GM10248 (cell line): ENCODE results near the gene EPAS1.

ENCODE experiments used
- CTCF ChIA-PET: fragments of 300-600 bp; sonication (Branson Sonifier 250); formaldehyde crosslinking; extraction: SDS; loops from one replicate; lab custom pipeline; 2021; ENCODE audit warnings: antibody characterized with exemption; lab: Yijun Ruan, JAX
- POLR2A ChIA-PET: fragments of 350-650 bp; sonication (Branson Sonifier 250); formaldehyde crosslinking; extraction: SDS; loops from one replicate; lab custom pipeline; 2020; ENCODE audit warnings: antibody characterized with exemption; lab: Yijun Ruan, JAX
- DNase-seq: peaks from one replicate; pipeline ENCODE4 v3.0.0; 2012; ENCODE audit errors: extremely low spot score
- CTCF ChIP-seq: IDR thresholded peaks from 2 replicates; pipeline ENCODE4 v1.5.1; 2012; ENCODE audit warnings: mild to moderate bottlenecking, low read depth; ENCODE audit errors: extremely low read depth, missing control alignments, control extremely low read depth

EPAS1 gene

DNA sequence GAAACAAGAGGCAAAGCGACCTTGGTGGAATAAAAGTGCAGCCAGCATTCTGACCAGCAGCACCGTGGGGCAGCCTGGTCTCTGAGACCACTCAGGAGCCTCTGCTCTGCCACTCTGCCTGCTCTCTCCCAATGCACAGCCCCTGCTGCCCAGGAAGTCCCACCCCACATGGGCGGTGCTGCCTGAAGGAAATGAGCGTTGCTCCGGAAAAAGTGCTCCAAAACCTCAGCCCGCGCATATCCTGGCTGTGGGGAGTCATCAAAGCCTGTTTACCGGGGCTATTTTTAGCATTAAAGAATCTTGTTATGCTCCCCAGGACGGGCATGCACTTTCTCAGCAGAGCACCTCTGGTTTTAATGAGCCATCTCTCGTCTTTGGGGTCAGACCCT lies 54.5 kb downstream of the EPAS1 start:
- CTCF ChIA-PET = no interaction called here
- no peak for TF ChIP-seq CTCF
- no peak for DNase-seq
- POLR2A ChIA-PET = no interaction called here

DNA sequence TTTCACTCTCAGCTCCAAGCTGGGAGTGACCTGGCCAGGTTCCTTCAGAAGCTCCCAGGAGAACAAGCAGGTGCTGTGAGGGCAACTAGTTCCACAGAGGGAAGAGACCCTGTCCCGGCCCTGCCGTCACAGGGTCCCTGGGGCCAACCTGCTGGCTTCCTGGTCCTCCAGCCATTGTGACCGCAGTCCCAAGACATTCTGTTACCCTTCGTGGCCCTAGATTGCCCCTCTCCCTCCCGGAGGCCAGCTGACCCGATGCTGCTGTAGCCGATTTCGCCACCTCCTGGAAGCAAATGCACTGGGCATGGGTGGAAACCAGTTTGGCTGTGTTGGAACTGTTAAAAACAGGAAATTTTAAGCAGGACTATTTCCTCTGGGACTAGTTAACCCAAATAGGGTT lies 55.4 kb downstream of the EPAS1 start:
- CTCF ChIA-PET = interaction anchor here (0.8 to 1.2 kb wide), 3 partner anchors 10 to 290 kb away, joined by 3 to 9 read pairs (median 4); no protein-coding TSS in a partner anchor

GRCh38 chr2:46353509-46353908 lies 56.3 kb downstream of the EPAS1 start:
- POLR2A ChIA-PET = no interaction called here
- DNase-seq = no peak
- CTCF ChIA-PET = interaction anchor here (0.8 to 1.2 kb wide), 3 partner anchors 9 to 290 kb away, joined by 3 to 9 read pairs (median 3); no protein-coding TSS in a partner anchor
- TF ChIP-seq CTCF = no peak

More for the DNA sequence above, 55.4 kb downstream of the EPAS1 start:
- POLR2A ChIA-PET = no interaction called here
- TF ChIP-seq CTCF = no peak
- no peak for DNase-seq

DNA sequence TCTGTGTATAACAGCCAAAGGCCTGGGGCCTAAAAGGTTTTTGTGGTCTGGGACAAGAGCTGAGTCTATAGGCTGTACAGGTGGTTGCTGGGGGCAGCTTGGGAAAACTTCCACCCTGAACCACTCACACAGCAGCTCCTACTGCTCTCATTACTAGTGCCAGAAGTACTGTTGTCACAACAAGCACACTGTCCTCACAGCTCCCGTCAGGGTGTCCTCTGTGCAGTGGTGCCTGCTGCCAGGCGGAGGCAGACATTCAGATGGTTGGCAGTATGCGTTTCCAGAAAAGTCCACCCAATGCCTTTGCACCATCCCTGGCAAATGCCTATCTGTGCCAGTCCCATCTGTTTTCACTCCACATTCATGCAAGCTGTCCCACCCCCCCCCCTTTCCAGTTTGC lies 58.5 kb downstream of the EPAS1 start:
- no peak for DNase-seq
- ChIA-PET POLR2A (interaction anchor here (0.6 kb wide), 2 partner anchors 47 to 317 kb away, joined by 3 to 5 read pairs; no protein-coding TSS in a partner anchor), CTCF (interaction anchor here (1.0 to 3.0 kb wide), 7 partner anchors 8 to 345 kb away, joined by 3 to 11 read pairs (median 4); no protein-coding TSS in a partner anchor)
- TF ChIP-seq CTCF = no peak

GRCh38 chr2:46356991-46357390 lies 59.8 kb downstream of the EPAS1 start:
- no peak for TF ChIP-seq CTCF
- no peak for DNase-seq
- ChIA-PET POLR2A (no interaction called here), CTCF (interaction anchor here (2.6 to 3.0 kb wide), 2 partner anchors 9 to 294 kb away, joined by 9 to 11 read pairs; no protein-coding TSS in a partner anchor)

DNA sequence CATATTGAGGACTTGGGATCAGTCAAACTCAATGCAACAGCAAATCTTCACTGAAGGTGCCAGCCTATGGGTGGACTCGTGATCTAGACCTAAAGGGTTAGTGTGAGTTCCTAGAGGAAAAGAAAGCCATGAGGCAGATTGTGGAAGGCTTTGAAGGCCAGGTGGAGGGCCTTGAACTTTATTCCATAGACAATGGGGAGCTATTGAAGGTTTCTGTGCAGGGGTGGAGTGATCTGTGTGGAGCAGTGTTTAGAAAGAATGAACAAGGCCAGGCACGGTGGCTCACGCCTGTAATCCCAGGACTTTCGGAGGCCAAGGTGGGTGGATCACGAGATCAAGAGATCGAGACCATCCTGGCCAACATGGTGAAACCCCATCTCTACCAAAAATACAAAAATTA lies 61.5 kb downstream of the EPAS1 start:
- CTCF ChIA-PET = no interaction called here
- POLR2A ChIA-PET = no interaction called here
- DNase-seq = no peak
- no peak for TF ChIP-seq CTCF
